GM21576 (cell line): Measurements from ENCODE around the gene TANGO2.
A peak's percentile ranks its signal among the peaks of the same experiment; 100 is the strongest.

Source experiments
- ATAC-seq: cut with Tn5 transposase; IDR thresholded peaks from one replicate; pipeline ENCODE4 v1.9.1; 2021; ENCODE audit warnings: mild to moderate bottlenecking, moderate library complexity; ENCODE audit not compliant: unreplicated experiment

Gene TANGO2, protein sequence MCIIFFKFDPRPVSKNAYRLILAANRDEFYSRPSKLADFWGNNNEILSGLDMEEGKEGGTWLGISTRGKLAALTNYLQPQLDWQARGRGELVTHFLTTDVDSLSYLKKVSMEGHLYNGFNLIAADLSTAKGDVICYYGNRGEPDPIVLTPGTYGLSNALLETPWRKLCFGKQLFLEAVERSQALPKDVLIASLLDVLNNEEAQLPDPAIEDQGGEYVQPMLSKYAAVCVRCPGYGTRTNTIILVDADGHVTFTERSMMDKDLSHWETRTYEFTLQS

DNA sequence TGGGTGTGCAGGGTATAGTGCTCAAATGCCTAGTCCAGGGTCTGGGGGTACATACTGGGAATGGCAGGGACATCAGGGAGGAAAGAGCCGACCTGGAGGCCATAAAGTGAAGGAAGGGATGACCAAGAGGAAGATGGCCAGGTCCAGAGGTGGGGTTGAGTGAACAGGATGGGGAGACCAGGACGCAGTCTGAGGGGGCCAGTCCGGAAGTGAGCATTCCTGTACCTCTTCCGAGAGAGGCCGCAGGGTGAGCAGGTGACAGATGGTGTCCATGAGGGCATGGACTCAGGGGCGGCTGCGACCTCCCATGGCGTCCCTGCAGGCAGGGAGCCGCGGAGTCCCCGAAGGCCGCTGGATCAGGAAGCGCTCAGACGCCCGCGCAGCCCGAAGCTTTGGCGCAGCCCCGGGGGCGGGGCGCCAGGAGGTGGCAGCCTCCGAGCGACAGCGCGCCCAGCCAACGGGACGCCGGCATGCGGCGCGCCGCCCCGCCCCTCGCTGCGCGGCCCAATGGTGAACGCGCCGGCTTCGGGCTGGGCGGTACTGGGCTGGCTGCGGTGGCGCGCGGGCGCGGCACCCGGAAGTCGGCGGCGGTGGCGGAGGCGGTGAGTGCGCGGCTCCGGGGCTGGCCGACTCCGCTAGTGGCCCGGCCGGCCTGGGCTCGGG lies at the start of gene TANGO2:
Gene TANGO2, plus strand, starts transcription at position 578 of the 663 bp plus-strand sequence. CDS start 15,689 bp downstream, outside the sequence.
- peak; percentile 69 for ATAC-seq

DNA sequence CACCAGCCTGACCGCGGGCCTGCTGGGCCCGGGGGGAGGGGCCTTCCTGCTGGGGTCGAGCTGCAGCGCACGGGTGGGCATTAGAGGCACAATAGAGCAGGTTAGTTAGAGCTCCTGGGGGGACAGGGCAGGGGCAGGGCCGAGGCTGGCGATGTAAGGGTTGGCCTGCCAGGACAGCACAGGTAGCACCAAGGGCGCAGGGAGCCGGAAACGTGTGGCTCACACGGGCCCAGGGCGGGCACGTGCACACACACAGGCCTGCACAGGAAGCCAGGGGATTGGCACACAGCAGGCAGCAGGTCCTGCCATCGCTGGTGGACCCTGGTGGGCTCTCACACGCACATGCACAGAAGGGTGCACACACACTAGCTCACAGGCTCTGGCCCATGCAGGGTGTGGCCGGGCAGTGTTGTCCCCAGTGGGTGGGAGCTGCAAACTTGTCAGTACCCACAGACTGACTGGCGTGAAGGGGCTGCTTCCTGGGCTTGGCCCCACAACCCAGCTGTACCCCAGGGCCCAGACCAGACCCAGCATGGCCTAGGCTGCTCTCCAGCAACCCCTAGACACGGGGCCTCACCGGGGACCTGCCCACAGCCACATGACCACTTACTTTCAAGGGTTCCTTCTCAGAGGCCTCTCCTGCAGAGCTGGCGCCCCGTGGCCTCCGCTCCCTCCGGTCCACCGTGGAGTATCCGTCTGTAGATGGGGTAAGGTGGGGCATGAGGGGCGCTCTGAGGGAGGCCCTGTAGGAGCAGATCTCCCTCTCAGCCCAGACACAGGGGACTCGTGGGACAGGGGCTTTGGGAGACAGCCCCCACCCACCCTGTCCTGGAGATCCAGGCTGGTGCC lies 49.4 kb upstream of the TANGO2 start:
- no peak for ATAC-seq

DNA sequence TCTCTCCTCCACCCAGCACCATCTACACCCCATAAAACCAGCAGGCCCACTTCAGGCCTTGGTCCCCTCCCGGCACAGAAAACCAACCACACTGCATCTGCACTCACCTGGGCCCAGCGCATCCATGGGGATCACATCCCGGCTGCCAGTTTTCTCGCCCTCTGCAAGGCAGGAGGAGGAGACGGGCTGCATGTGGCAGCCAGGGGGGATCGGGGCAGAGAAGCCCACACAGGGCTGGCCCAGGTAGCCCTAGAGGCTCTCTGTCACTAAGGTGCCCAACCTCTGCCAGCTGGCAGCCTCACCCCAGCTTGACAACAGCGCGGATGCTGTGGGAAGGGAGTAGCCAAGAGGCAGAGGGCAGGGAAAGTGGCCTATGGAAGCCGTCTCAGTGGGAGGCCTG lies 48.7 kb upstream of the TANGO2 start:
- no peak for ATAC-seq

DNA sequence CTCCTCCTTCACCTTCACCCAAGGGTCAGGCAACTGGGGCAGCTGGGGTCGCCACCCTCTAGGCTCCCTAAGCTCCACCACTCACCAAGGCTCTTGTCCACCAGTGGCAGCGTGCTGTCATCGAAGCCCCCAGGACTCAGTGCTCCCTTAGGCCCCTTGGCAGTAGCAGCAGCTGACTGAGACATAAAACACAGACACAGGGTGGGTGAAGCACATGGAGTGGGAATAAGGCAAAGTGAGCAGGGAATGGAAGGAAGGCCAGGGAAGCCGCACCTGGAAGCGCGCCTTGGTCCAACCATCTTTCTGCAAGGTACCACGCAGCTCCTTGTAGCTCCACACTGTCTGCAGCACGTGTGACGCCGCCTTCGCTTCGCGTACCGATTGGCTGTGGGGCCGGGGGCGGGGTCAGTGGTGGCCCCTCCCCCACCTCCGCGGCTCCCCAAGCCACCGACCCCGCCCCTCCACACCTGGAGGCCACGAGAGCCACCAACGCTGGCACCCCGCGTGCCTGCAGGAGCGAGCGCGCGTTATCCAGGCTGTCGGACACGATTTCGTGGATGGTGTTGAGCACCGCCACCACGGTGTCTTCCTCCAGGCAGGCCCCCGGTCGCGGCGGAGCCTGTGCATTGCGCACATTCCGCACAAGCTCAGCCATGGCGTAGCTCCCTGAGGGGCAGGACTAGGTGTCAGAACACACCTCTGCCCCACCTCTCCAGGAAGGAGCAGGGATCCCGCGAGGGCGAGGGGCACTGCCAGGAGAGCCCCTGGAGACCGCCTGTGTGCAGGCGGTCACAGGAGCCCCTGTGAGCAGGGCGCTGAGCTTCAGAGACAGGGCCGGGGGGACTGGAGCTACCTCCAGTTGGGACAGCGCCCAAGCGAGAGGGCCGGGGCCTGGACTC lies 48.0 kb upstream of the TANGO2 start:
- ATAC-seq, result no peak

DNA sequence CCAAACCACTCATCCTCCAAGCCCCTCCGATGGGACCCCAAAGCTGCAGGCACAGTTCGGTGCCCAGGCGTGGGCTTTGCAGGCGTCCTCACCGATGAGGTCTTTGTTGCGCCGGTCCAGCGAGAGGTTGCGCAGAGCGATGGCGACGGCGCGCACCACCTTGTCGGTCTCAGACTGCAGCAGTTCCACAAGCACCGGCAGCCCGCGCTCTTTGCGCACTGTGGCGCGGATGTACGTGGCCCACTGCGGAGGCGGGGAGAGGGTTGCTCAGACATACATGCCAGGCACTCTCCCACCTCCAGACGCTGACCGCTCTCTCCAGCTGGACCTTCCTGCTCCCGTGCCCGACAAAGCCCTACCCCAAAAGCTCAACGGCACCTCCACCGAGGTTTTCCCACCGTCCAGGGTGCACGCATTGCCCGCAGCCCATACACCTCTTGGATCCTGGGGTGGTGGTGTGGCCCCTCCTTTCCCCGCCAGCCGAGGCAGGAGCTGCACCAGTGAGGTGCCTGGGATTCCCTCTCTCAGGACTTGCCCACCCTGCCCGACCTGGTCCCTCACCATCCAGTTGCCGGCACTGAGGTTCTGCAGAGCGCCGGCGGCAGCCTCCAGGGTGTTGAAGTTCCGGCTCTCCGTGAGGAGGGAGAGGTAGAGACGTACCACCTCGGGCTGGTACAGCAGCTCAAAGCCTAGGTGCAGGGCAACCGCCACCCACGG lies 47.2 kb upstream of the TANGO2 start:
- no peak for ATAC-seq

DNA sequence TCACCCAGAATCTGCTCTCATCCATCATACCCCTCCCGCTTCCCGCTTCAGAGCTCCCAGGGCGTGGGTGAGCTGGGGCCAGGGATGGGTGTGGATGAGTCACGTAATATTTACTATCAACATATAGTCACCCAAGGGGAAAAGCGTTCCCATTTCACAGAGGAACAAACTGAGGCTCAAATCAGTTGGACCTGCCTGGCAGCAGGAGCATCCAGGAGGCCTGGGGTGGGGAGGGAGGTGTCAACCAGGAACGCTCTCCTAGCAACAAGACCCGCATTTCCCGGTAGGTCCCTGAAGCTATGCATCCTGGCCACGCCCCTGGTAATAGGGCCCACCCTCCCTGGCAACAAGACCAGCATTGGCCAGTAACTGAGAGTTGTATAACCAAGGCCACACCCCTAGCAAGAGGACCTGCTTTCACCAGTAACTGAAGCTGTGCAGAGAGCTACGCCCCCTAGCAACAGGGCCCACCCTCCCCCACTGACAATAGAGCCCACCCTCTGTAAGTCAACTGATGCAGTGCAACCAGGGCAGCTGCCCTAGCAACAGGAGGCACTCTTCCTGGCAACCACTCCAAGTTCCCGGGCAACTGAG lies 46.5 kb upstream of the TANGO2 start:
- ATAC-seq, result no peak

DNA sequence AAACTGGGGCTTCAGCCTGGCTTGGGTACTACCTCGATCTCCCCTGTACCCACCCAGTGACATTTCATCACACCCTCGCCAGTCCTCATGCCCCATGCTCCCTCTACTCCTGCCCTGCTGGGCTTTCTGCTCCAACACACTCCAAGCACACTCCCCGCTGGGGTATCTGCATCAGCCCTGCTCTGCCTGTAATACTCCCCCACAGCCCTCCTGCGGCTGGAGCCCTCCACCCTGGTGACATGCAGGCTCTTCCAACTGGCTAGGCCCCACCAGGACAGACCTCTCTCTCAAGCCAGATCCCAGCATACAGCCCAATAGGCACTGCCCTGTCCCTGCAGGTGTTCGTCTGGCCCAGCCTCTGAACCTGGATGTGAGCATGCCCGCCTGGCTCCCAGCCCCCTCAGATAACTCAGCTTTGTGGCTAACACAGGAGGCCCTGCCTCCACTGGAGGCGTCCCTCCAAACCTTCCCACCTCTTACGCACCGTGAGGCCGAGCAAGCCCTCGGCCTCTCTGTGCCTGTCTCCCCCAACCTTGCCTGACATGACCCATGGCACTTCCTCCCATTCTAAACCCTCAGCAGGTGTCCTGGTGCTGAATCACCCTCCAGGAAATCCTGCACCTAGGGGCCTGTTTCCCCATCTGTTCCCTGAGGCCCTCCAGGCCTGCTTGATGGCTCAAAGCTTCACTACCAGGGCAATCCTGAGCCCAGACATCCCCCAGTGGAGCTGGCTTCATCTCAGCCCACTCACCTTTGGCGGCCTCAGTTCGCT lies 45.8 kb upstream of the TANGO2 start:
- ATAC-seq, result no peak

DNA sequence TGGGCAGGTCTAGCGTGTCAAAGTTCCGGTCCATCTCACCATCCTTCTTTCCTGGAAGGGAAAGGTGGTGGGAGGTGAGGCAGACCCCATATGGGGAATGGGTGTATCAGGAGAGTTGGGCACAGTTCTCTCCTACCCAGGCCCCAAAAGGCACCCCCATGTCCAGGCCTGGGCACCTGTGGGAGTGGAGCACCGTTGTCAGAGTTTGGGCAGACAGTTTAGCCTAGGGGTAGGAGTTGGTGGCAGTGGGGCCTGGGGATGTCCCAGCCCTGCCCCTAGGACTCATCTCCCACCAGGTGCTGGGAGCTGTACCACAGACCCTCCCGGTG lies 45.2 kb upstream of the TANGO2 start:
- no peak for ATAC-seq

DNA sequence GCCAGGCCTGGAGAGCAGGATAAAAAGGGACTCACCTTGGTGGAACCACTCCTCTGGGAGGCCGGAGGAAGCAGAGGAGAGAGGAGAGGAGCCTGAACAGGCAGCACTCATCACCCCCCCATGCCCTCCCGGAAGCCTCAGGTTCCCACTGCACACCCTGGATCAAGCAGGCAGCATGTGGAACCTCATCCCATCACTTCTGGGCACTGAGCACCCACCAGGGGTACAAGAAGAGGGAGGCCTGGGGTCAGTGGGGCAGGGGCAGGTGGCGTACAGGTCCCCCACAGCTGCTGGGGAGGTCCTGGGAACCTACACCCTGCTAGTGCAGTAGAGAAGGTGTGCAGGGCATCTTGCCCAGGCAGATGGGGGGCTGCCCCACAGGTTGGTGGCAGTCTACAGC lies 44.2 kb upstream of the TANGO2 start:
- no peak for ATAC-seq

DNA sequence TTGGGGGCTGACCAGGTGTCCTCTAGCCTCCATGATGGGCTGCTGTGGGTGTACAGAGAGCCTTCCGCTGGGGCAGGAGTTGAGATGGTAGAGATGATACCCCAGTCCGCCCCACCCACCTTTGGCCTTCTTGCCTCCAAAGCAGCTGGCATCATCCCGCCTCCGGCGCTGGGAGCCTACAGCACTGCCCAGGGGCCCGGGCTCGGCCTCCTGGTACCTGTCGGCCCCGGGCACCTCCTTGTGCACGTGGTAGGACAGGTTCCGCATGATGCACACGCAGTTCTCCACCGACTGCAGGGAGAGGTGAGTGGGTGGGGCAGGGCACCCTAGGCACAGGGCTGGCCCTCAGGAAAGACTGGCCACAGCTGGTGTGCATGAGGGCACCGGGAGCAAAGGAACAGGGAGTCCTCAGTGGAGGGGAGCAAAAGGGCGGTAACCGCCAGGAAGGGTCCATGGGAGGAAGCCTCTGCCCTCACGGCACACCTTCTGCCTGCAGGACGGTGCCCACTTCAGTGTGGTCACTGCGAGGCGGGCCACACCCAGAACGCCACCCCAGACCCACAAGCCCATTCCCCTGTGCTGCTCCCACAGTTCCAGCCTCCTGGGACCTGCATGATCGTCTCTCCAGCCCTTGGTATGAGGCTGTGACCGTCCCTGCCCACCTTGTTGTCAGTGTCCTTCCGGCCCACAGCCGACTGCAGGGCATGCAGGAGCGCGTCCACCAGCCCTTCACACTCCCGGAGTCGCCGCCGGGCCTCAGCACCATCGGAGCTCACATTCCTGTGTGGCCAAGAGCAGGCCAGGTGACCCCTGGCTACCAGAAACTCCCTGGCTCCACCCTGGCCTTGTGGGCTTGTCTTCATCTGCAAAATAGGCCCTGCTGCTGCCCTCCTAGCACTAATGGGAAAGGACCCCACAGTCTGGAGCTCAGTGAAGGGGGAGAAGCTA lies 43.3 kb upstream of the TANGO2 start:
- ATAC-seq, result no peak

DNA sequence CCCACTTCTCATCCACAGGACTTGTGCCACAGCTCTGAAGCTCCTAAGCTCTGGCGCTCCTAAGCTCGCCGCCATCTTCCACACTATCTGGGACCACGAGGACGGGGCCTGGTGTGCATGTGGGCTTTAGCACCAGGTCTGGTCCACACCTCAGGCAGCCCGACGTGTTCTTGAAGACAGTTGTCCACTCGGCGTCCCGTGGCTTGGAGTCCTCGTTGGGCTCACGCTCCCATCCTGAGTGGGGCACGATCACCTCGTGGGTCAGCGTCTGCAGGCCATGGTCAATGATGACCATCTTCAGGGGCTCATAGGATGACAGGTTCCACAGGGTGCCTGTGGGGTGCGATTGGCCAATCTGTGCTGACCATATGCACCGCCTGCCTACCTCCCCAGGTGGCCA lies 42.2 kb upstream of the TANGO2 start:
- ATAC-seq, result no peak

DNA sequence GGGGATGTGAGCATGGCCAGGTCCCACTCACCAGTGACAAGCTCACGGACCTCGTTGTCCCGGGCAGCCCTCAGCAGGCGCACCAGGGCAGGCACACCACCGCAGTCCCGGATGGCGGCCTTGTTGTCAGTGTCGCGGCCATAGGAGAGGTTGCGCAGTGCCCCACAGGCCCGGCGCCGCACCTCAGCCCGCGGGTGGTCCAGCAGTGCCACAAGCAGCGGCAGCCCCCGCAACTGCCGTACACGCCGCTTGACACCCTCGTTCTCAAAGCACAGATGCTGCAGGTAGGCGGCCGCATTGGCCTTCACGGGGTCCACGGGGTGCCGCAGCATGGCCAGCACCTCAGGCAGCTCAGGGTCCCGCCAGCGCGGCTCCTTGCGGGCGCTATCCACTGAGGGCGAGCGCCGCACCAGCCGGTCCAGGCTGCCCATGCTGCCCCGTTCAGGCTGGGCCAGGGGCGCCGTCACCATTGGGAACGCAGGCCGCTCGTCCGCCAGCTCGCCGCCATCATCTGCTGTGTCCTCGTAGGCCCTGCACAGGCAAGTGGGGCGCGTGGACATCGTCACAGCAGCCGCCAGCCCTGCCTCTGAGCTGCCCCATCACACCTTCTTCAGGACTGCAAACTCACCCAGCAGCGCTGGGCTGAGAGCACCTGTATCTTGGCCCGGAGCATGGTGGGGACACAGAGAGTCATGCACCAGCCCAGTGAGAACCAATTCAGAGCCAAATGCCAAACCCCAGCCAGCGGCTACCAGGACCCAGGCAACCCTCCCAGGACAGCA lies 41.0 kb upstream of the TANGO2 start:
- ATAC-seq, result no peak

DNA sequence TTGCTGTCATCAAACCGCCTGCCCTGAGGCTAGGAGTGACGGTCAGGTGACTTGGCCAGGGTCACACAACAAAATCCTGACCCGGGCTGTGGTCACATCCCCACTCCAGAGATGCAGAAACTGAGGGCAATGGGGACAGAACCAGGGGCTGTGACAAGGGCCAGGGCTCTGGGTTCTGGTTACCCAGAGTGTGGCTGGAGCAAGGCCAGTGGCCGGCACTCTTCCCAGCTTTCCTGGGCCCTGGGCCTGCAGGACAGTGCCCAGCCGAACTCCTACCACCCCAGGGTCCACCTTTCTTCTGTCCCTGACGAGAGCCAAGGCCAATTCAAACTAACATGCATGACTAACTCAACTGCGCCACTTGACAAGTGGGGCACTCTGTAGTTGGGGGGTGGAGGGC lies 40.1 kb upstream of the TANGO2 start:
- ATAC-seq, result no peak

DNA sequence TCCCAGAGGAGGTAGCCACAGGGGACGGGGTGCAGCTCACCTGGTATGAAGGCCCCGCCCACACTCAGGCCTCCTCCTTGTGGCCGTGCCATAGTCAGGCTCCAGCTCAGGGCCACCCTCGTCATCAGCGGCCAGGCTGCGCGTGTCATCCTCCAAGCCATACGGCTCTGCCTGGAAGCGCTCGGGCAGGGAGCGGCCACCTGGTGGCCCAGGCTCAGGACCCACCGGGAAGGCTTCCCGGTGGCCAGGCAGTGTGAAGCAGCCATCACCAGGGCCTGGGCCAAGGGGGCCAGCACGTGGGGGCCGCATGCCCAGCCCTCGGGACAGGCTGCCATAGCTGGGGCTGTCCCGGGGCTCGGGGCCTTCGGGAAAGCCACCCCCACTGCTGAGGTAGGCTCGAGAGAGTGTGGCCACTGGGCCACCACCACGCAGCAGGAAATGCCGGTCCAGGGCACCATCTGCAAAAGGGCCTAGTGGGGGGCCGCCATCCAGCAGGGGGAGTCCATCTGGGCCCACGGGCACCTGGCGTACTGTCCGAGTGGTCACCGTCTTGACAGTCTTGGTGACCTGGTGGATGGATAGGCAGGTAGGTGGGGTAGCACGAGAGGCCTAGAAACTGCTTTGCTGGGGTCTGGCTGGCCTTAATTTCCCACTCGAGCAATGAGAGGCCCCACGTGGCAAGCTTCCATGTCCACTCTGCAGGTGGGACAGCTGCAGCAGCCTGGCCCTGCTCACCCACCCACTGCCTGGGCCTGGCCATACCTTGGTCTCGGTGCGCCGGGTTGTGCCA lies 39.5 kb upstream of the TANGO2 start:
- ATAC-seq, result no peak

DNA sequence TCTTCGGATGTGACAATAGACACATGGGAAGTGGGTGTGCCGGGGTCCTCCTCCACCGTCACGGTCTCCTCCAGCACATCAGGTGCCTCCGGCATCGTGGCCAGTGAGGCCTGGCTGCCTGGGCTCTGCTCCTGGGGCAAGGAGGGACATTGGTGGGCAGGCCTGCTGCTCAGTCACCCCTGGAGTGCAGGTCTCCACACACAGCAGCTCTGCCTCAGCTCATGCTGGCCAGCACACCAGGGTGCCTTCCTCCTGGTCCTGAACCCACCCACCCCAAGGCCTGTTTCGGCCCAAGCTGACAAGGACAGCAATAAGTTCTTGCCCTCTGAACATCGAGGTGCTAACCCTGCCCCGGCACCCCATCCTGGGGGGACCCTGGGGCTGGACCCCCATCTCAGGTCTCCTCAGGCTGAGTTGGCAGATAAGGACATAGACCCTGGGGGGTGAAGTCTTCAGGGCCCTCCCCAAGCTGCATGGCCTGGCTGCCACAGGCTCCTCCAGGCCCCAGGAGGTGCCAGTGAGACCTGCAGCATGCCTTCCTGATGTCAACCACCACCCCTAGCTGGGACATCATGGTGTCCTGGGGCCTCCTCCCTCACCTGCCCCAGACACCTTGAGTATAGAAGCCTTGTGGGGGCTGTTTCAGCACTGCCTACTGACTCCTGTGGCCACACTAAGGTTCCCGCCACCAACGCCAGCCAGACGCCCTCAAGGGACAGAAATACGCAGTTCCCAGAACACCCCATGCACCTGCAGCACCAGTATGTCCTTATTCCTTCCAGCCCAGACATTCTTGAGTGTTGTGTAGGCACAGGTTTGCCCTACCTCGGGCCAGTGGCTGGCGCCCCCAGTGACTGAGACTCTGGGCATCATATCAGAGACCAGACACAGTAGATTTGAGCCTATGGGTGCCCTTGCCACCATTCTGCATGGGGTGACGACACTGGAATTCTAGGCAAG lies 38.7 kb upstream of the TANGO2 start:
- no peak for ATAC-seq
